Sigmoid colon (tissue), 4 donors: Measurements from ENCODE around the gene NXPH4.

Experiments
- CTCF ChIP-seq, 4 experiments: fragments of 450-650 bp in 3 of 4; fragments of 200-600 bp in 1 of 4; IDR thresholded peaks; one replicate each; pipeline ENCODE4 v1.5.1; 2016 to 2019; ENCODE audit warnings: antibody characterized with exemption in 4 of 4, mild to moderate bottlenecking in 3 of 4, moderate library complexity in 2 of 4
- EP300 ChIP-seq, 4 donors: sonication (generic); formaldehyde crosslinking; IDR thresholded peaks; one replicate each; pipeline ENCODE4 v1.6.1; 2017; ENCODE audit warnings: antibody characterized with exemption in 4 of 4
- POLR2A ChIP-seq, 2 donors: fragments of 450-650 bp; IDR thresholded peaks; one replicate each; pipeline ENCODE4 v1.6.1; 2016; ENCODE audit warnings: antibody characterized with exemption in 2 of 2, mild to moderate bottlenecking in 2 of 2, moderate library complexity in 2 of 2
- POLR2AphosphoS5 ChIP-seq, 4 donors: sonication (generic); formaldehyde crosslinking; IDR thresholded peaks; one replicate each; pipeline ENCODE4 v1.6.1; 2017; ENCODE audit warnings: antibody characterized with exemption in 4 of 4

DNA sequence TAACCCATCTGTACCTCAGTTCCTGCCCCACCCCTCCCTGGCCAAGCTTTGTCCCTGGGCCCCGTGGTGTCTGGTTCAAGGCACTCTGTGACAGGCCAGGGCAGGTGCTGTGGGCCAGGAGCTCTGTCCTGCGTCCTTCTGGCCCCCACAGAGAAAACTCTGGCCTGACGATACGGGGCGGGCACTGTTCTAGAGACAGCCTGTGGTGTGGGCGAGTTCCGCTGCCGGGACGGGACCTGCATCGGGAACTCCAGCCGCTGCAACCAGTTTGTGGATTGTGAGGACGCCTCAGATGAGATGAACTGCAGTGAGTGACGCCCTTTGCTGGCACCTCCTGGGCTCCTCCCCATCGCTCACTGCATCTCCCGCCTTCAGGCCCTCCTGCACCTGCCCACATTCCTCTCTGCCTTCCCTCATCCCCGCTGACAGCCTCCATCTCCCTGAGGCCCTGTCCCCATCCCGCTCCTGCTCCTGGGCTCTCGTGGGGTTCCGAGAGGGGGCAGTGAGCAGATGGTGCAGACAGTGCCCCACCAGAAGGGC is 22.8 kb upstream of the NXPH4 start:
- TF ChIP-seq CTCF (IDR thresholded peaks at IDR 0.05) (no peak), POLR2AphosphoS5 (IDR thresholded peaks at IDR 0.05) (no peak), POLR2A (IDR thresholded peaks at IDR 0.05) (no peak), EP300 (IDR thresholded peaks at IDR 0.05) (no peak)
